Muscle of back (tissue), 11 donors: Measurements from ENCODE around the gene GABBR2. TPM values are rescaled to one million over a fixed set of nuclear protein-coding genes. Genes with fewer than 3 reads are reported as not detected.

ENCODE experiments used
- DNase-seq, 3 donors: peaks; one replicate each; pipeline versions ENCODE4 v3.0.0 to v3.0.0-alpha.2; 2013
- polyA plus RNA-seq, 10 donors: library from polyadenylated mRNA; unstranded; fragments of 120-200 nt; gene quantifications; one replicate each; pipeline ENCODE4 v1.2.1, GENCODE V29; 2013; ENCODE audit not compliant: insufficient read length in 10 of 10

GABBR2 gene
- polyA plus RNA-seq, 10 donors = 0.38 to 1.7 (median 0.95) TPM

DNA sequence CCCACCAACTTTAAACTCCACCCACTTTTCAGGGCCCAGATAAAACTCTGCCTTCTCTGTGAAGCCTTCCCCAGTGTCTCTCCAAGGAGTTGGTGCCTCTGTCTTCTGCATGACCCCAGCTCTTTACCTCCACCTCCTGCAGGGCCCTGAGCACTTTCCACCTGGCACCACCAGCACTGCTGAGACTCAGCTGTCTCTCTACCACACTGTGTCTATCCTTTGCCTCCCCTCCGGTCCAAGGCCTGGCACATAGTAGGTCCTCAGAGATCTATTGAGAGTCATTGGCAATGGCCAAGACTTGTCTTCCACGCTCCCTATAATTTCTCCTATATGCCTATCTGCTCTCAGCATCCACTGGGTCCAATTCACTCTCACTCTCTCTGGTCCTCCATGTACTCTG, 12.9 kb upstream of the GABBR2 start:
- DNase-seq = no peak

DNA sequence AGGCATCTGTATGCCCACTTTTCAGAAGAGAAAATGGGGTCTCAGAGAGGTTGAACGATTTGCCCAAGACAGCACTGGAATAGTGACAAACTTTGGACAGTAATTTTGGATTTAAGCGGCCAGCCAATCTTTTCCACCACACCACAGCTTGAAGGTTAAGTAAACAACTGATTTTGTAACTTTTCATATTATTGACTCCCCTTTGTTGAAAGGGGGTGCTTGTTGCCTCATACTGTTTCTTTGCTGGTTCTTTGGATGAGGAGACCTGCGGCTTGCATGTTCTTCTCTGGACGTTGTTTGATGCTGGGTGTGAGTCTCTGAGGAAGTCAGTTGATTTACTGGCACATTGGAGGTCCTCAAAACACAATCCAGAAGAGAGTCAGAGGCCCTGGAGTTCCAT, 11.7 kb upstream of the GABBR2 start:
- no peak for DNase-seq

DNA sequence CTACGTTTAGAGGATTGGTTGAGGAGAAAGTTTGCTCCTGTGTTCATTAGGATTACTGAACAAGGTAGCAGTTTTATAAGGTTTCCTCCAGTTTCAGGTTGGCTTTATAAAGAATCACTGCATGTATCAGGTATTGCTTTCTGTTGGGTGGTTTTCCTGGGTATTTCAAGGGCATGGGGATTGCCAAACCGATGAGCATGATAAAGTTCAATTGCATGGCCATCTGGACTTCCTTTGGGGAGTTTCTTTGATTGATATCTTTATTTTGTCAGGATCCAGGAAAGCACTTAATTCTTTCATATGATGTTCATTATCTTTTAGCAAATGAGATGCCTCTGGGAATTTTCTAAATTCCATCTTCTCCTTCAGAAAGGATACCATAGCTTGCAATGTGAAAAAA, 10.3 kb upstream of the GABBR2 start:
- DNase-seq = no peak

DNA sequence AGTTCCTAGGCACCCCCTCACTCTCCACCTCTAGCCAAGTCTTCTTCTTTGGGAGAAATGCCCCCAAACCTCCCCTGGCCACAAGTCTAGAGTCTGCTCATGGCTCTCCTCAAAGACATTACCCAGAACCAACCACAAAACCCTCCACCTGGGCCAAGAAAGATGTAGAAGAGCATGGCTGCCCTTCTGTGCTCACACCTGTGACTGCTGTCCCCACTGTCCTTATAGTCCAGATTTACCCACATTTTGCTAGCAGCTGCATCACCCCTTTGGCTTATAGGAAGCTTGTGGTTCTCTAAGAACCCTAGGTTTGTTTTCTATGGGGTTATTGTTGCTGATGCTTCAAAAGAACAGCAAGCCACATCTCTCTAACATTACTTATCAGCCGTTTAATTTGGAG, 6.1 kb upstream of the GABBR2 start:
- DNase-seq = no peak

DNA sequence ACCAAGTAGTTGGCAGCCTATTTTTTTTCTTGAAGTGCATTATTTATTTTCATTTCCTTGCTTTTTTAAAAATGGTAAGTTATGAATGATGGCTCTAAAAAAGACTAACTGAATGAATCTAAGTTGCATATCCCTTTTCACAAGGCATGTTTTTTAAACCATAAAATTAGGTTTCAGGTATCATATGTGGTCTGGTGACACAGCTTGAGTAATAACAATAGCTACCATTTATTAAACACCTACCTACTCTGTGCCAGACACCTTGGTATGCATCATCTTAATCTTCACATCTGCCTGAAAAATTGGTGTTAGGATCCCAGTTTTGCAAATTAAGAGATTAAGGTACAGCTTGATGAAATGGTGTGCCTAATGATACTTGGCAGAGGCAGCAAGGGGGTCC, 4.3 kb upstream of the GABBR2 start:
- no peak for DNase-seq

DNA sequence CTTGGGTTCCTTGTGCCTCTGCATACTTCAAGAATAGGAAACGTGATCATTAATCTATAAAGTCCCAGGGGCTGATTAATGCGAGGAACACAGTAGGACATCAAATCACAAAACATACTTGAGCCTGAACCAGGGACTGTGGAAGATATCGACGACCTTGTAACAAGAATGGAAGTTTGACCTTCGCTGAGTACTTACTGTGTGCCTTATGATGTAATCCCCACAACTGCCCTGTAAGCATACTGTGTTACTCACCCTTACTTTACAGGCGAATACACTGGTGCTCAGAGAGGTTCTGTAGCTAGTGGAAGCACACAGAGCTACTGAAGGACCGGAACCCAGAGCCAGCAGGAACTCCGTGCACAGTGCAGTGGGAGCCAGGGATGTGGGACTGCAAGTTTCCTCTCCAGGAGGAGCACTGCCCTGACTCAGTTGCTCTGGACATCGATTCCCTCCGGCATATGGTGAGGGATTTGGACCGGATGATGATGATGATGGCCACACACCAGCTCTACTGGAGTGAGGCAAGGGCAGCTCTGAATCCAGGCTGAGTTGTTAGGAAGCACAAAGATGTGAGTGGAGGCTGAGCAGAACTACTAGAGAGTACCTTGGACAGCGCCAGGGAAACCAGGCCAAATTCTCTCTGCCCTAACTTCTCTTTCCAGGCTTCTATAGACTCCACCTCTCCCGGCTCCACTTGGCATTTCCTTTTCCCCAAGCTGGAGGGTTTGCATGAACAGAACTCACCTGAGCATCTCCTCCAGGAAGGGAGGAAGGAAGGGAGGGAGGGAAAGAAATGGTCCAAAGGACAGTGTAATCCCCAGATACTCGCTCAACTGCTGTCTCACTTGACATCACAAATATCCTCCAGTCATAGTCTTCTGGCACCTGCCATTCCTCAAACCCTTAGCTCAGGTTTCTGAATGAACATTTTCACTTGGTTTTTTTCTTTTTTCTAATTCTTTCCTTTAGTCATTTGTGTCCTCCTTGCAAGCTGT, 1.5 kb upstream of the GABBR2 start:
- peak; percentile 25 to 75 (median 56) for DNase-seq

DNA sequence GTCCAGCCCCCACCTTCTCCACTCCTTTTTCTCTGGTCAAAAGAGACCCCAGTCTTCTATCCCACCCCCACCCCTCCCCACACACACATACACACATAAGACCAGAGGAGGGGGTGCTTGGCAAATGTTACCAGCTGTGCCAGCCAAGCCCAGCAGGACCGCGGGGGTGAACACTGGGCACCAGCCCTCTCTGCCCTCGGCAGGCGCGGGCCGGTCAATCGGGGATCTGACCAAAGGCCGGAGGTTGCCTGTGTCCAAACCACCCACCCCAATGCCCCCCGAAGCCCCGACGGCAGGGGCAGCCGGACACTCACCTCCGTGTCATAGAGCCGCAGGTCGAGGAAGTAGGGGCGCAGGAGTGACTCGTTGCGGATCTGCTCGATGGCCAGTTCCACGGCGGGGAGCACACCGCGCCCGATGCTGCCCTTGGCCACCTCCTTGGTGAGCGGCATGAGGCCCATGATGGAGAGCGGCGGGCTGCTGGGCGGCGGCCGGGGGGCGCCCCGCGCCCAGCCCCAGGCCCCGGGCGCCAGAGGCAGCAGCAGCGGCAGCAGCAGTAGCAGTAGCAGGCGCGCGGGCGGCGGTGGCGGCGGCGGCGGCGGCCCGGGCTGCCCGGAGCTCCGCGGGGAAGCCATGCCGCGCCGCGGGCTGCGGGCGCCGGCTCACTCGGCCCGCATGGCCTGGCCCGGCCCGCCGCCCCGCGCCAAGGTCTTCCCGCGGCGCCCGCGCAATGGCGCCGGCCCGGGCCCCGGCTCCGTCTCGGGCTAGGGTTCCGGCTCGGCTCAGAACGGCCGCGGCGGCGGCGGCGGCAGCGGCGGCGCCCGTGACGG, 417 bp downstream of the GABBR2 start:
- DNase-seq = no peak

DNA sequence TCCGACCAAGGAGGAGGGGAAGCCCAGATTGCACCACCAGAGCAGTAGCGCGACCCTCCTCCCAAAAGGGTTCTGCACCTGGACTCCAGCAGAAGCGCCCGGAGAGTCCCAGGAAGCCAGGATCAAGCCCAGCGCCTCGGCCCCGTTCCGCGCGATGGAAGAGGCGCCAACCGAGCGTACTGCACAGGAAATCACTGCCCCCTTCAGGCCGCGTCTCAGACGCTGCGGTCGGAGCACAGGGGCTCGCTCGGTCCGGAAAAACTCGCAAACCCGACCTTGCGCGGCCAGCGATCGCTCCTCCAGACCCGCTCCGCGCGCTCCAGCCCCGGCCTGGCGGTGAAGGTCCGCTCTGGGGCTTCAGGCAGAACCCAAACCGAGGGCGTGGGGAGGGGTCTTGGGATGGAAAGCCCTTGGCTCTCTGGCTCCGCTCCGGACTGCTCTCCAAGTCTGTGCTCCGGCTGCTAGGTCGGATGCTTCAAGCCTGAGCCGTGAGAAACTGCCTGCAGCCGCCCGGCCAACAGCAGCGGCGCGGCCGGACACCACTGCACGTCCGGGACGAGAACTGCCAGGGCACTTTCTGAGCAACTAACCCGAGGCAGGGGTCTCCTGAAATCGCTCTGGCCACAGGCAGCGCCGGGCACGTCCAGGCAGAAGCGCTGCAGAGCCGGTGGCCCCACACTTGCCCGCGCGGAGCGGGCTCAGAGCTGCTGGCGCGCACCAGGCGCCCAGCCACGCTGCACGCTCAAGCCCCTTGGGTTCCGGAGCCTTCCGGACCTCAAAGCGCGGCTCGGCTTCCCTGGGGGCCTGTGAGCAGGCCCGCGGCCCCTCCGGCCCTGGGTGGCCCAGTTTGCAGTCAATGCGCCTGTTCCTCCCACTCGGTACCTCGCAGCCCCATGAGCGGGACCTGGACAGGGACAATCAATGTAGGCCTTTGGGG, 1.3 kb downstream of the GABBR2 start:
- peak; percentile 32 to 86 (median 74) for DNase-seq

DNA sequence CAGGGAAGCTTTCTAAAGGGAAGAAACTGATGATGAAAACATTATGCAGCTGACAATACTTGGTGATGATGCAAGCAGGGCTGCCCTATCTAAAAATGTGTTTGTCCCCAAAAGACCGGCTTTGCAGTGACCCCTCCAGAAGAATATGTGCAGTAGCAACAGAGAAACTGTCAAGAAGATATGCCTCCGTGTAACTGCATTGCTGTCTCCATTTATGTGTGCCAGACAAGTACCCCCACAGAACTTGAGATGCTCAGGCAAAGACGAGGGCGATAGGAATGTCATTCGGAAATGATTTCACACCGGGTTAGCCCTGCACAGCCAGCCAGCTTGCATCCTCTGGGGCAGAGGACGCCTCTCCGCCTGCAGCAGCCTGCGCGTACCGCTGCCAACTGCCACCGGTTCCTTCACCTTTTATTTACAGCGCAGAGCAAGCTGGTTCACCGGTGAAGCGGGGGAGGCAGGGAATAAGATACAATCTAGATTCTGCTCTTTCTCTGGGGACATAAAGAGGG, 2.0 kb downstream of the GABBR2 start:
- no peak for DNase-seq

DNA sequence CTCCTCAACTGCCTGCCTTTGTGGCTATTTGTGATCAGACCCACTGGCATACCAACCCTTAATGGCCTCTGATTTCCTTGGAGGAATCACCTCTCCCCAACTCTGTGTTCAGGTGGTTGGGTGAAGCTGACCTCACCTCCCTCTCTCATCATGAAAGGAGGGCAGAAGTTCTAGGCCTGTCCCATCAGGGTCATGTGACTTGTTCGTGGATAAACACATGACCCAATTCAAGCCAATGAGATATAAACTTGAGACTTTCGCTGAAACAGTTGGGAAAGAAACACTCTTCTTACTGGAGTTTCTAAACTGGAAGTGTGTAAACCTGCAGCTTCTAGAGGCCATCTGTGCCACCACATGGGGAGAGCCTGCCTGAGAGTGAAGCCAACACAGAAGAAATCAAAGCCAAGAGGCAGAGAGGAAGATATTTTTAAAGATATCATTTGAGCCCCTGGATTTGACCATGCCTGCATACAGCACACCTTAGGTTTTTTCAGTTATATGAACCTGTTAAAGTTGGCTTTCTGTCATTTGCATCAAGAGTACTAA, 5.8 kb downstream of the GABBR2 start:
- no peak for DNase-seq

DNA sequence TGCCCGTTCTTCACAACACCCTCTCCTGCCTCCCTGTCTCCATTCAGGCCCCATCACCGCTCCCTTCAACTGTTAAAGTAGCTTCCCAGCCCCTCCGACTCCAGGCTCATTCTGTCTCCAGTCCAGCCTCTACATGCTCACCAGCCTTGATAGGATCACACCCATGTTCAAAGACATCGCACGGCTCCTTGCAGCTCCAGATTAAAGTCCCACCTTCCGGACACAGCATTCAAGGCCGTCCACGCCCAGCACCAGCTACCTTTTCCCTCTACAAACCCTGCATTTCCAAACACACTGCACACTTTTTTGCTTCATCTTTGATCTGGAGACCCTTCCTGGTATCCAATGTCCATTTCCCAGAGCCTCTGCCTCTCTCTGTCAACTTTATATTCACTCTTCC, 6.4 kb downstream of the GABBR2 start:
- no peak for DNase-seq

DNA sequence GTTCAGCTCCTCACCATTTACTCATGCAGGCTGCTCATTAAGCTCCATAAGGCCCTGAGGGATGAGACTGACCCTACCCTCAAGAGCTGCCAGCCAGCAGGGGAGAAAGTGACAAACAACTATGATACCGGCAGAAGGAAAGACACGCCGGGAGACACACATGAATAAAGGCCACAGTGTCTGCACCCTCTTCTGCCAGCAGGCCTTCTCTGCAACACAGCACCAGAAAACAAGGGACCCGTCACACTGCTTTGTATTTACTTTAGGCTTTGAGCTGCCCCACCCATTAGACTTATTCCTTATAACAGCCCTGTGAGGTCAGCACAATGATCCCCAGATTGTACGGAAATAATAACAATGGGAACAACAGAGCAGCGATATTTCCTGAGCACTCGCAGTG, 7.2 kb downstream of the GABBR2 start:
- DNase-seq = no peak

DNA sequence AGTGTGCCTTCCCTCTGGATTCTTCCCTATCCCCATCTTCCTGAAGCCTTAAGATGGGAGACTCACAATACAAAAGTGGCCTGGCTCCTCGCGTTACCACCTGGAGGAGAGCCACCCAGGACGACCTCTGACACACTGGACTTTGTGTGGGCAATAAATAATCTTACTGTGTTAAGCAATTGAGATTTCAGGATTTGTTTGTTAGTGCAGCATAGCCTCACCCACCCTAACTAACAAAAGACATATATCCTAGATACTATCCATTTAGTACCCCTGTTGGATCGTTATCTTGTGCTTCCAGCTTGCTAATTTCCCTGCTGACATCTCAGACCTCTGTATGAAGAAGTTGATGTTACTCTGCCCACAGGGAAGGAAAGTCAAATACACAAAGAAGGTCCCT, 7.9 kb downstream of the GABBR2 start:
- DNase-seq = no peak

DNA sequence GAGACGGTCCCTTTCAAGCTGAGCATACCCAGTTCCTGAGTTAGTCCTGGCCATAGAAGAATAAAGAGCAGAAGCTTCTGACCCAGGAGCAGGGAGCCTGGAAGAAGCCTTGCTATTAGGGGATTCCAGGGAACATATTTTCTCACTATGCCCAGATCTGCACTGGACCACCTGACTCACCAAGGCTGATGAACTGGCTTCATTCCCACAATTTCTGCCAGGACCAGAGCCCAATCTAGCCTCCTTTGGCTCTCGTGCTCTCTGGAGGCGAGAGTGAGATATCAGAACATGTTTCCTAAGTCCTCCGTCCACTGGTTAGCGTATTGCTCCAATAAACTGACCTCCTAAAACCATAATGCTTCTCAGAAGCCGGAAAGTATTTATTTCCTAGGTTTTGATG, 9.9 kb downstream of the GABBR2 start:
- DNase-seq = no peak

DNA sequence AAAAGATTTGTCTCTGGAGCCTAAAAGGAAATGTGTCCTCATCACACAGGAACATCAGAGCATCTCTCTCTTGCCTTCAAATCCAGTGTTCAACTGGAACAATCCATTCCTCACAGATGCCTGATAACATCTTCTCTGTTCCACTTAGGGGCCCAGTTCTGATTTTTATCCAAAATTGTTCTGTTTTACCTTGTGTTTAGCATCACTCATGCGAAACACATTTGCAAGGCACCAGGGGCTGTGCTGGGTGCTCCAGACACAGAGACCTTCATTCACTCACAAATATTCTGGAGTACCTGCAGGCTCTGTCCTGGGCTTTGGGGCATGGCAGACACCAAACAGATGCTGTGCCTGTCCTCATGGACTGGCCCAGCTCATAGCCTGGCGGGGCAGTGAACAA, 13.8 kb downstream of the GABBR2 start:
- DNase-seq = no peak

DNA sequence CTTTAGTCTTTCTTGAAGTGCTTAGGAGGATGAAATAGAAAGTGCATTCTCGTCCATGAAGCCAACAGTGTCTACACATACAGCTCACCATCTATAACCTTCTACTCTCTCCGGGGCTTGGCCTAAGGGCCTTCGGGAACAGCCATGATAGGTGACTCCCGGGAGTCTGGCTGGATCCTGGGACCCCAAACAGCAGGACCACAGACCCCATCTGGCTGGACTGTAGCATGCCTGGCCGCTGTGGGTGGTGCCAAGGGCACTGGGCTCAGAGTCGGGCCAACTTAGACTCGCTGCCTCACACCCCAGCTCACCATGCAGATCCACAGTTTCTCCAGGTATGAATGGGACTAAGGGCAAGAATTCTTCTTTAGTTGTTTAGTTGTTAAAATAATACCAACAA, 16.3 kb downstream of the GABBR2 start:
- DNase-seq = no peak

DNA sequence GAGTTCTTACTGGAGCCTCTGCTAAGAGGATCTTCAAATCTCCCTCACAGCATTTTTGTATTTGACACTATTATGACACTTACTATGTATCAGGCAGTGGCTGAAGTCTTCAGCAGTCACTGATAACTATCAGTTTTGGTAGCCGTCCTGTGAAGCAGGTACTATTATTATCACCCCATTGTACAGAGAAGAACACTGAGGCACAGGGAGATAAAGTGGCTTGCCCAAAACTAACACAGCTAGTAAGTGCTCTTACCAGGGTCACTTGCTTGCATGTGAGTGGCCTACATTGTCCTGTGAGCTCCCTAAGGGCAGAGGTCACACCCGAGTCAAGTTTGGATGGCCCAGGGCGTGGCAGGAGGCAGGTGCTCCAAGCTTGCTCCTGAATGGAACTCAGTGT, 16.8 kb downstream of the GABBR2 start:
- no peak for DNase-seq

DNA sequence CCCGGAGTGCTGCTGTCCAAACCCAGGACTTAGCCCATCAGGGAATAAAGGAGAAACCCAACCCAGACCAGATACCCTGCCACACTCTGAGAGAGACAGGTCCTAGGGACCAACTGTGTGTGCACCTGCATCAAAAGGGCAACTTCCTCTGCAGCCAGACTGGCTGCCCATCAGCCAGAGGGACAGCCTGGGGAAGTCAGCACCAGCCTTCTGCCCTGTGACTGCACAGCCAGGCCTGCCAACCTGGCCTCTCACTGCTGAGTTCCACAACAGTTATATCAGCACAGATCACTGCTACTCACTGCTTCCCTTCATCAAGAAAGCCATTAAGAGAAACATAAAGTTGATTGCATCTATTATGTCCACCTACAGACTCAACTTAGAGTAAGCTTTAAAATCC, 18.0 kb downstream of the GABBR2 start:
- DNase-seq = no peak

DNA sequence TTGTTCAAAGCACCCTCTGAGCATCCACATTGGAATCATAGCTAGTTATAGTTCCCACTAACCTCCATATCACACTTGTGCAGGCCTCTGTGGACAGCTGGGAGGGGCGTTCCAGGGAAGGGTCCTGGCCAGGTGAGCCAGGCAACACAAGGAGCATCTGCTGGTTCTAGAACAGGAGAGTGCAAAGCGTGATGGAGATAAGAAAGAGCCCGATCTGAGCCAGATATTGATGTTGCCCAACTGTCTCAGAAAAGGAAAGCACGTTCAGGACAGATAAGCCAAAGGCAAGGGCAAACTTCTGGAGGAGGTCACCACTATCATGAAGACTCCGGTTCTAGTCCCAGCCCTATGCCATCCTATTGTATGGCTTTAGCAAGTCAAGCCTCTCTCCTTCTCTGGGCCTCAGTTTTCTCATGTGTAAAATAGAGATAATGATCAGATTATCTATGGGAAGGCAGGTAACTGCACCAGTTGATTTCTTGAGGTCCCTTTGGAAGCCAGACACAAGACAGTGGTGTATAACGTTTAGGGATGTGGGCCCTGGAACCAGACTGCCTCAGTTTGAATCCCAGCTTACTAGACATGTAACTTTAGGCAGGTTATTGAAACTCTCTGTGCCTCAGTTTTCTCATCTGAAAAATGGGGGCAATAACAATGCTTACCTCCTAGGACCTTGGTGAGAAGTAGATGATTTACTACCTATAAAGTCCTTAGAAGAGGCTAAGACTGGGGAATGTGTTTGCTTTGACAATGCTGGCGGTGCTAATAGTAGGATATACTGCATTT, 19.8 kb downstream of the GABBR2 start:
- DNase-seq = no peak

DNA sequence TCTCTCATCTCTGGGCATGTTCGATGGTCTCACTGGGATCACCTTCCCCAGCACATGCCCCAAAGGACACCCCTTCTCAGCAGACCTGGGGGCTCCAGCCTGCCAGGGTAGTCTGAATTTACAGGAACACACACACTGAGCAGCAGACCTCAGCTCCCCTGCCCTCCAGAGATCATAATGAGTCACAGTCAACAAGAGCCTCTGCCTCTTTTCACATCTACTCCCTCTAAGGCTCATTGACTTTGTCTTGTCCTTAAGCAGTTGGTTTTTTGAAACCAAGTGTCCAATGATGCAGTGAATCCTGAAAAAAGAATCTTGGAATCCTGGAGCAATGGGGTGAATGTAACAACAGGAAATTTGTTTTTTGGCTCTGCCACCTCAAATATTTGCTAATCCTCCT, 20.8 kb downstream of the GABBR2 start:
- no peak for DNase-seq
